GM21786 (cell line): Measurements from ENCODE around the gene S100A12.
"Not testable (repeated sequence)": the region's sequence is repeated elsewhere in the genome, so short reads cannot be mapped to it uniquely, and the experiment has no call there.

ENCODE experiments used
- ATAC-seq: cut with Tn5 transposase; IDR thresholded peaks from one replicate; pipeline ENCODE4 v1.9.1; 2021; ENCODE audit not compliant: unreplicated experiment

Gene S100A12

DNA sequence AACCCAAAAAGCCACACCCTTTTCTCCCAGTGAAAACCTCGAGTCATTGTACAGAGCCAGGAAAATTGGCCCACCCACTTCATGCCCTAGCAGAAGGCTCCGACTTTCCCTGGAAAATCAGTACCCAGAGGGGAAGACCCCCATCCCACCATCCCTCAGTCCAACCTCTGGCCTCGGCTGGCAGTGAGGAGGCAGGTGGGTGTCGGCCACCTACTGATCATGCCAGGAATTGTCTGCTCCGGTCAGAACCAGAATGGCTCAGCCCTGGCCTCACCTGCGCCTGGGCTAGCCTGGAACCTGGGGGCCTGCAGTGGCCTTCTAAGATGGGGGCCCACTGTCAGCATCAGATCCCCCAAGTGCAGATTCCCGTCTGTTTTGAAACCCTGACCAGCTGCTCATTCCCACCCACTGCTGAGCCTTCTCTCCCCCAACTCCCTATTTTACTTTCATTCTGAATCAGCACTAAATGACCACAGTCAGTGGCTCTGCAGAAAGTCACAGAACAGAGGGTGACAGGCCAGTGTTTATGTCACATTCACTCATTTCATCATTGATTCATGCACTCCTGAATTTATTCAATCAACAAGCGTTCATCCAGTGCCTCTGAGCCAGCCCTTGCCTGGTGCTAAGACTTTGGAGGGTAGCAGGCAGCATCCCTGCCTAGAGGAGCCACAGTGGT is 20.8 kb downstream of the S100A12 start:
- no peak for ATAC-seq

GRCh38 chr1:153353226-153353947 is 22.0 kb downstream of the S100A12 start:
- ATAC-seq: no peak

DNA sequence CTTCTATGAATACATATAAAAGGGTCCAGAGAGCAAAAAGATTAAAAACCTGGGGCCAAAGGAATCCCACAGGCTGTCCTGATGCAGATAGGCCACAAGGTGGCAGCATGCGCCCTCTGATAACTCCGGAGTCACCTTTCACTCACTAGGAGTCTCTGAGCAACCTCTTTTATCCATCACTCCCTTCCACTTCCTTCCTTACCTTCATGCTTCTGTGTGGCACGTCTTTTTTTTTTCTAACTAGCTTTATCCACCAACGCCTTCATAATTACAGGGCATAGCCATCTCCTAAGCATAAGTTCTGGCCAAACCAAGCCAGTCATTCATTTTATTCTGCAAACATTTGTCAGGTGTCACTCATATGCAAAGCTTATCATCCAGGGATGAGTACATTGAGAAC is 22.9 kb downstream of the S100A12 start:
- no peak for ATAC-seq

- ATAC-seq: no peak
Observed at GRCh38 chr1:153350321-153350957, 25.0 kb downstream of the S100A12 start.

GRCh38 chr1:153349363-153350320 is 25.8 kb downstream of the S100A12 start:
- ATAC-seq: no peak

GRCh38 chr1:153348511-153349362 is 26.7 kb downstream of the S100A12 start, which contains the start of gene PGLYRP4:
Gene PGLYRP4 (minus strand): TSS chr1:153348841. CDS start chr1:153347932, 909 bp downstream.
- no peak for ATAC-seq

DNA sequence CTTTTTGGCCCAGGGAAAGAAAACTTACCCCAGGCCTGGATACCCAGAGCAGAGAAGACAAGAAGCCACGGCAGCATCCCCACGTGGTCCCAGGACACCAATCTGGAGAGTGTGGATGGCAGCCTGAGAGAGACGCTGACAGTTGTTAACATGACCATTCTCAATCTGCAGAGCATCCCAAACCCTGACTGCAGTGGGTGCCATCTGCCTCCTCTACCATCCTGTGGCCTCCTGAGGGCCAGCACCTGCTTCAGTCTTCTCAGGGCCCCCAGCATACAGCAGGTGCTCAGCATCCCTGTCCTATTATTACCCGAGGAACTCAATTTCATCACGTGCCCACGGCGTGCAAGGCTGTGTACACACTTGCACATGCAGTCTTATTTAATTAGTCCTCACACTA is 27.6 kb downstream of the S100A12 start:
- ATAC-seq: no peak

DNA sequence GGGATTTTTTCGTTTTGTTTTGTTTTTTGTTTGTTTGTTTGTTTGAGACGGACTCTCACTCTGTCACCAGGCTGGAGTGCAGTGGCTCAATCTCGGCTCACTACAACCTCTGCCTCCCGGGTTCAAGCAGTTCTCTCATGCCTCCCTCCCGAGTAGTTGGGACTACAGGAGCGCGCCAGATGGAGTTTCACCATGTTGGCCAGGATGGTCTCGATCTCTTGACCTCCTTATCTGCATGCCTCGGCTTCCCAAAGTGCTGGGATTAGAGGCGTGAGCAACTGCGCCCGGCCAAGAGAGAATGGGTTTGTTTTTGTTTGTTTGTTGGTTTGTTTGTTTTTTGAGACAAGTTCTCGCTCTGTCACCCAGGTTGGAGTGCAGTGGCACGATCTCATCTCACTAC is 28.4 kb downstream of the S100A12 start:
- ATAC-seq: not testable (repeated sequence)

- no peak for ATAC-seq
Observed at GRCh38 chr1:153346077-153346723, 29.2 kb downstream of the S100A12 start.

DNA sequence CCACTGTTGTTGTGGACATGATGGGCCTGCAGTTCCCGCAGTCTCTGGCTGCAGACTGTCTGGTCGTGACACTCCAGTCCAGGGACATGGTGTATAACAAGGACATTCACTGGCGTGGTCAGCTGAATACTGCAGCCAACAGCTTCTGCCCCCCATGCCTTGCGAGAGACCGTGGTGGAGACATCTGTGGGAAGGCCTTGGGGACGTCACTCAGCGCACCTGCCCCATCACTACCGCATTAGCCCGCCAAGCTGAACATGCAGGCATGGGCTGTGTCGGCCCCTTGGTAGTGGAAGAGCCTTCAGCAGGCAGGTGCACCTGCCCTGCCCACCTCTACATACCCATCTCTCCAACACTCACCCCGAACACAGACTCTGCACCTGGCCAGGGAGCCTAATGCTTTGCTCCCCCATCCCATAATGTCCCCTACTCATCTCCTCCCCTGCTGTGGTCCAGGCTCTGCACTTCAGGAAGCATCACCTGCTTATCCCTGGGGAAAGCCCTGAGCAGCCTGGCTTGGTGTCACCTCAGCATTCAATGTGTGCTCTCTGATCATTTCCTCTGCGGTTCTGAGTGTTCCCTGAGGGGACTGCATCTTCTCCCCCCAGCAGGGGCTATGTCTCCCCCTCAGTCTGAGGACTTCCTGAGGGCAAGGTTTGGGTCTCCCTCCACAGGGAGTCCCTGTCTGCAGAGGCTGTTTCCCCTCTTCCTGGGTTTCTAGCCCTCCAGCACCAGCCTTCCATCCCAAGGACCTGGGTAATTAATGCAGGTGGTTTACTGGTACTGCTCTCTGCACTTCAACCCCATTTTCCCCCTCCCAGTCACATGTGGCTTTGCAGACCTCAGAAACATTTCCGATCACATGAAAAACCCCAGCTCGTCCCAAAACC is 30.0 kb downstream of the S100A12 start:
- ATAC-seq: no peak

GRCh38 chr1:153344718-153345025 is 30.7 kb downstream of the S100A12 start:
- no peak for ATAC-seq

- ATAC-seq: no peak
Observed at GRCh38 chr1:153343811-153344717, 31.4 kb downstream of the S100A12 start.

GRCh38 chr1:153343040-153343681 is 32.3 kb downstream of the S100A12 start:
- ATAC-seq: no peak

GRCh38 chr1:153342178-153342577 is 33.2 kb downstream of the S100A12 start:
- ATAC-seq: no peak

GRCh38 chr1:153341431-153341934 is 33.9 kb downstream of the S100A12 start:
- ATAC-seq: no peak

- no peak for ATAC-seq
Observed at GRCh38 chr1:153340356-153340755, 35.1 kb downstream of the S100A12 start.

GRCh38 chr1:153339802-153340201 is 35.6 kb downstream of the S100A12 start:
- no peak for ATAC-seq
